K562 (cell line): ENCODE data around the gene FAM43B. TPM values are rescaled to one million over a fixed set of nuclear protein-coding genes. Genes with fewer than 3 reads are reported as not detected.

ENCODE experiments used
- ARHGAP35 ChIP-seq: fragments of 450-650 bp; IDR thresholded peaks from 2 replicates; pipeline ENCODE4 v1.6.1; 2018; ENCODE audit not compliant: partially characterized antibody
- CHCHD3 ChIP-seq: fragments of 250-450 bp; sonication (Bioruptor Pico); IDR thresholded peaks from 2 replicates; pipeline ENCODE4 v2.1.2; 2022; ENCODE audit warnings: mild to moderate bottlenecking
- CTCFL ChIP-seq: IDR thresholded peaks from 2 replicates; pipeline ENCODE4 v1.6.1; 2011; ENCODE audit warnings: borderline replicate concordance, low read depth, mild to moderate bottlenecking, moderate library complexity, low read length; ENCODE audit not compliant: insufficient read depth, poor library complexity, severe bottlenecking
- DDX20 ChIP-seq: fragments of 450-650 bp; IDR thresholded peaks from 2 replicates; pipeline ENCODE4 v1.6.1; 2016; ENCODE audit warnings: missing genetic modification characterization, low read depth, mild to moderate bottlenecking, missing compliant biosample characterization, moderate library complexity
- E4F1 ChIP-seq: fragments of 250-450 bp; sonication (Bioruptor Pico); IDR thresholded peaks from 2 replicates; pipeline ENCODE4 v1.5.0; 2021; ENCODE audit warnings: mild to moderate bottlenecking, borderline replicate concordance
- EP300 ChIP-seq: IDR thresholded peaks from 2 replicates; pipeline ENCODE4 v1.6.1; 2012; ENCODE audit warnings: low read length, improper control_type of control experiment
- EP400 ChIP-seq: fragments of 450-650 bp; IDR thresholded peaks from 2 replicates; pipeline ENCODE4 v1.6.1; 2017; ENCODE audit warnings: antibody characterized with exemption, mild to moderate bottlenecking, moderate library complexity
- FOS ChIP-seq: IDR thresholded peaks from 3 replicates; pipeline ENCODE4 v1.6.1; 2011; ENCODE audit not compliant: insufficient read length; ENCODE audit errors: extremely low read depth
- GTF2F1 ChIP-seq: IDR thresholded peaks from 2 replicates; pipeline ENCODE4 v1.6.1; 2011; ENCODE audit warnings: low read depth, low read length, improper control_type of control experiment
- IRF9 ChIP-seq: fragments of 450-650 bp; IDR thresholded peaks from 2 replicates; pipeline ENCODE4 v1.6.1; 2016; ENCODE audit warnings: missing biosample characterization, missing genetic modification characterization
- KLF6 ChIP-seq: fragments of 250-450 bp; sonication (Bioruptor Pico); IDR thresholded peaks from 2 replicates; pipeline ENCODE4 v1.4.0; 2020; ENCODE audit warnings: mild to moderate bottlenecking, moderate library complexity, borderline replicate concordance
- NELFE ChIP-seq: IDR thresholded peaks from 2 replicates; pipeline ENCODE4 v1.6.1; 2011; ENCODE audit warnings: mild to moderate bottlenecking; ENCODE audit not compliant: insufficient read depth, insufficient read length
- NFE2L1 ChIP-seq: fragments of 450-650 bp; IDR thresholded peaks from 2 replicates; pipeline ENCODE4 v1.6.1; 2016; ENCODE audit warnings: missing genetic modification characterization, low read depth, mild to moderate bottlenecking, missing compliant biosample characterization, moderate library complexity, borderline replicate concordance
- NKRF ChIP-seq: fragments of 450-650 bp; IDR thresholded peaks from 2 replicates; pipeline ENCODE4 v1.6.1; 2016; ENCODE audit warnings: borderline replicate concordance
- NR3C1 ChIP-seq: sonication (generic); formaldehyde crosslinking; IDR thresholded peaks from 2 replicates; pipeline ENCODE4 v1.8.1; 2022; ENCODE audit warnings: missing genetic modification reagents
- POU5F1 ChIP-seq: fragments of 150-350 bp; IDR thresholded peaks from 2 replicates; pipeline ENCODE4 v1.6.1; 2014; ENCODE audit warnings: borderline replicate concordance, low read length, low read depth, mild to moderate bottlenecking; ENCODE audit not compliant: partially characterized antibody
- SMARCB1 ChIP-seq: IDR thresholded peaks from 2 replicates; pipeline ENCODE4 v1.6.1; 2011; ENCODE audit warnings: improper control_type of control experiment, low read depth; ENCODE audit not compliant: insufficient read length
- ZFX ChIP-seq: sonication (generic); formaldehyde crosslinking; IDR thresholded peaks from 2 replicates; pipeline ENCODE4 v1.8.0; 2022; ENCODE audit warnings: mild to moderate bottlenecking, missing genetic modification reagents, moderate library complexity
- ZNF232 ChIP-seq: sonication (generic); formaldehyde crosslinking; IDR thresholded peaks from 2 replicates; pipeline ENCODE4 v1.8.0; 2022; ENCODE audit warnings: mild to moderate bottlenecking, missing genetic modification reagents
- polyA plus RNA-seq, 8 experiments: library from polyadenylated mRNA; depleted of rRNA in 4 of 8; stranded (reverse) in 5 of 8; unstranded in 3 of 8; fragments of >200 nt; fragmentation: Nextera tagmentation in 2 of 8; fragmentation: Illumina TruSeq in 1 of 8; extraction: Ambion mirVana in 2 of 8; extraction: Trizol in 1 of 8; gene quantifications; 2 replicates each; pipeline versions ENCODE4 v1.2.1 to v1.2.3, GENCODE V29; 2011 to 2014; ENCODE audit warnings: inconsistent platforms in 1 of 8, missing spikeins in 1 of 8
- total RNA-seq, 7 experiments: library from RNA; depleted of rRNA in 6 of 7; stranded (reverse); fragments of >200 nt in 6 of 7; fragmentation: Illumina TruSeq in 2 of 7; extraction: Trizol in 2 of 7; gene quantifications; 2 replicates each; pipeline versions ENCODE4 v1.2.1 to v1.2.3, GENCODE V29; 2011 to 2021; ENCODE audit warnings: low replicate concordance in 1 of 7

FAM43B gene
- total and polyA plus RNA-seq, 9 of the 15 experiments (the other 6 are each of a cell fraction or from before 2014, with no cell fraction given) = not detected

GRCh38 chr1:20507564-20508410 lies 44.6 kb upstream of the FAM43B start, which contains the start of gene MUL1 (continued):
- TF ChIP-seq GTF2F1 (no peak), KLF6 (CRISPR knock-in tag) (no peak), ZFX (CRISPR knock-in tag) (peak; percentile 98), EP300 (0 out of 2 replicates have a peak, but pooled peaks have one; percentile 8), POU5F1 (no peak), NR3C1 (CRISPR knock-in tag) (0 out of 2 replicates have a peak, but pooled peaks have one; percentile 53), NKRF (peak; percentile 91), CHCHD3 (CRISPR knock-in tag) (peak; percentile 63; the same call in 1 of the 2 replicates), E4F1 (CRISPR knock-in tag) (no peak), EP400 (peak; percentile 88), CTCFL (no peak), ZNF232 (CRISPR knock-in tag) (peak; percentile 87), IRF9 (tag) (no peak), DDX20 (no peak), NELFE (no peak), NFE2L1 (tag) (no peak), SMARCB1 (no peak), FOS (no peak), ARHGAP35 (no peak)
